Measurements from ENCODE around the gene FLT3.

DNA sequence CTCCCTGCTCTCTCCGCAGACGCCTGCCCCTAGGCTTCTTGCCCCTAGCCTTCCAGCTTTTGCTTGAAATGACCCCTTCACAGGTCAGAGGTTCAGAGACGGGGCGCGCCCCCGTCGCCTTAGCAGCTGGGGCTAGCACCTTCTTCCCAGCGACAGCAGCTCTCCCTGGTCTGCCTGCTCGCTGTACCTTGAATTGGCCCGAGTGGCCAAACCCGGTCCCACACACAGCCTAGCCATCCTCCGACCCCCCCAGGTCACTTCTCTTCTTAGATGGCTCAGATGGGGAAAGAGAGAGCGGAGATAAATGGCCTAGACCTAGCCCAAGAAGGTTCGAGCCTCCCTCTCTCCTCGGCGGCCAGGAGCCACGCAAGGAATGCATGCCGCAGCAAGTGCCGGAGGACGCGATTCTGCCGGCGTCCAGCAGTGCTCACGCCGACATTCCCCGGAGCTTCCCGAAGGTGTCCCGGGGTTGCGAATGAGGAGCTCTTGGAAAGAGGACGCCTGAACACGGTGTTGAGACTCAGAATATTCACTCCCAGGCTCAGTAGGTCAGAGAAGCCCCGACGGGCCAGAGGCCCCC is 132.6 kb downstream of the FLT3 start:
- TF ChIP-seq CEBPB (IDR thresholded peaks at IDR 0.05) (no peak), TAF1 (IDR thresholded peaks at IDR 0.05; ENCODE audit: low read depth) (no peak), NFIC (IDR thresholded peaks at IDR 0.05) (no peak), YY1 (IDR thresholded peaks at IDR 0.05; ENCODE audit: low read depth) (no peak), EP300 (IDR thresholded peaks at IDR 0.05; ENCODE audit: borderline replicate concordance) (no peak), RAD21 (IDR thresholded peaks at IDR 0.05; ENCODE audit: low read depth) (no peak), FOXM1 (IDR thresholded peaks at IDR 0.05; ENCODE audit: borderline replicate concordance, low read depth) (no peak), EGR1 (IDR thresholded peaks at IDR 0.05) (no peak)
- TF ChIP-seq, protein P1, sequence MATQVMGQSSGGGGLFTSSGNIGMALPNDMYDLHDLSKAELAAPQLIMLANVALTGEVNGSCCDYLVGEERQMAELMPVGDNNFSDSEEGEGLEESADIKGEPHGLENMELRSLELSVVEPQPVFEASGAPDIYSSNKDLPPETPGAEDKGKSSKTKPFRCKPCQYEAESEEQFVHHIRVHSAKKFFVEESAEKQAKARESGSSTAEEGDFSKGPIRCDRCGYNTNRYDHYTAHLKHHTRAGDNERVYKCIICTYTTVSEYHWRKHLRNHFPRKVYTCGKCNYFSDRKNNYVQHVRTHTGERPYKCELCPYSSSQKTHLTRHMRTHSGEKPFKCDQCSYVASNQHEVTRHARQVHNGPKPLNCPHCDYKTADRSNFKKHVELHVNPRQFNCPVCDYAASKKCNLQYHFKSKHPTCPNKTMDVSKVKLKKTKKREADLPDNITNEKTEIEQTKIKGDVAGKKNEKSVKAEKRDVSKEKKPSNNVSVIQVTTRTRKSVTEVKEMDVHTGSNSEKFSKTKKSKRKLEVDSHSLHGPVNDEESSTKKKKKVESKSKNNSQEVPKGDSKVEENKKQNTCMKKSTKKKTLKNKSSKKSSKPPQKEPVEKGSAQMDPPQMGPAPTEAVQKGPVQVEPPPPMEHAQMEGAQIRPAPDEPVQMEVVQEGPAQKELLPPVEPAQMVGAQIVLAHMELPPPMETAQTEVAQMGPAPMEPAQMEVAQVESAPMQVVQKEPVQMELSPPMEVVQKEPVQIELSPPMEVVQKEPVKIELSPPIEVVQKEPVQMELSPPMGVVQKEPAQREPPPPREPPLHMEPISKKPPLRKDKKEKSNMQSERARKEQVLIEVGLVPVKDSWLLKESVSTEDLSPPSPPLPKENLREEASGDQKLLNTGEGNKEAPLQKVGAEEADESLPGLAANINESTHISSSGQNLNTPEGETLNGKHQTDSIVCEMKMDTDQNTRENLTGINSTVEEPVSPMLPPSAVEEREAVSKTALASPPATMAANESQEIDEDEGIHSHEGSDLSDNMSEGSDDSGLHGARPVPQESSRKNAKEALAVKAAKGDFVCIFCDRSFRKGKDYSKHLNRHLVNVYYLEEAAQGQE (IDR thresholded peaks at IDR 0.05; ENCODE audit: low read depth) = no peak
- TF ChIP-seq, protein P2, sequence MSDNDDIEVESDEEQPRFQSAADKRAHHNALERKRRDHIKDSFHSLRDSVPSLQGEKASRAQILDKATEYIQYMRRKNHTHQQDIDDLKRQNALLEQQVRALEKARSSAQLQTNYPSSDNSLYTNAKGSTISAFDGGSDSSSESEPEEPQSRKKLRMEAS (IDR thresholded peaks at IDR 0.05) = no peak
- TF ChIP-seq, protein P3, sequence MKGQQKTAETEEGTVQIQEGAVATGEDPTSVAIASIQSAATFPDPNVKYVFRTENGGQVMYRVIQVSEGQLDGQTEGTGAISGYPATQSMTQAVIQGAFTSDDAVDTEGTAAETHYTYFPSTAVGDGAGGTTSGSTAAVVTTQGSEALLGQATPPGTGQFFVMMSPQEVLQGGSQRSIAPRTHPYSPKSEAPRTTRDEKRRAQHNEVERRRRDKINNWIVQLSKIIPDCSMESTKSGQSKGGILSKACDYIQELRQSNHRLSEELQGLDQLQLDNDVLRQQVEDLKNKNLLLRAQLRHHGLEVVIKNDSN (IDR thresholded peaks at IDR 0.05) = no peak

Data from Ishikawa (cell line).